HG03196 (cell line): ENCODE data around the gene GARIN1A.

Source experiments
- ATAC-seq: cut with Tn5 transposase; IDR thresholded peaks from one replicate; pipeline ENCODE4 v1.9.1; 2021; ENCODE audit not compliant: unreplicated experiment

Gene GARIN1A

GRCh38 chr7:128713794-128714193 is 41.7 kb downstream of the GARIN1A start:
- no peak for ATAC-seq

GRCh38 chr7:128714701-128715495 is 42.8 kb downstream of the GARIN1A start:
- ATAC-seq: no peak

- no peak for ATAC-seq
Observed at GRCh38 chr7:128718967-128719642, 47.0 kb downstream of the GARIN1A start.

GRCh38 chr7:128721376-128721775 is 49.3 kb downstream of the GARIN1A start:
- no peak for ATAC-seq
